IMR-90 (cell line): ENCODE measurements around the gene FTCDNL1. TPM values are rescaled to one million over a fixed set of nuclear protein-coding genes. Genes with fewer than 3 reads are reported as not detected.

Experiments used
- ATAC-seq: fragments of 200-7000 bp; cut with Tn5 transposase; 2 replicates; pipeline ENCODE4 v1.9.1; 2020; ENCODE audit warnings: low read depth, mild to moderate bottlenecking, moderate library complexity
- BruUV-seq: library from RNA; stranded (reverse); fragments of 400-500 nt; replicated peaks from 2 replicates; lab custom pipeline; 2021; lab: Mats Ljungman, UMichigan
- CTCF ChIA-PET: fragments of 300-600 bp; formaldehyde crosslinking; extraction: SDS; loops from one replicate; lab custom pipeline; 2021; ENCODE audit warnings: antibody characterized with exemption; lab: Yijun Ruan, JAX
- POLR2A ChIA-PET: fragments of 300-600 bp; sonication (Branson Sonifier 250); formaldehyde crosslinking; loops from one replicate; lab custom pipeline; 2022; ENCODE audit warnings: antibody characterized with exemption; ENCODE audit not compliant: unreplicated experiment; lab: Charles Lee
- DNase-seq: peaks from one replicate; pipeline ENCODE4 v3.0.0; 2013
- H2AFZ ChIP-seq: replicated peaks from 2 replicates; pipeline ENCODE3; 2013; ENCODE audit warnings: low read length, mild to moderate bottlenecking; ENCODE audit not compliant: poor library complexity
- H2AK5ac ChIP-seq: 2 replicates; pipeline ENCODE4 v1.6.1; 2013; ENCODE audit warnings: low read depth, low read length, inconsistent platforms
- H2AK9ac ChIP-seq: replicated peaks from 2 replicates; pipeline ENCODE3; 2013; ENCODE audit warnings: mild to moderate bottlenecking, low read depth, low read length, moderate library complexity; ENCODE audit not compliant: poor library complexity
- H2BK120ac ChIP-seq: 2 replicates; pipeline ENCODE4 v1.6.1; 2013; ENCODE audit warnings: low read depth, low read length, inconsistent platforms
- H2BK15ac ChIP-seq: 3 replicates; pipeline ENCODE4 v1.6.1; 2013; ENCODE audit warnings: low read depth, low read length, inconsistent platforms
- H2BK20ac ChIP-seq: 2 replicates; pipeline ENCODE4 v1.6.1; 2013; ENCODE audit warnings: low read depth, mild to moderate bottlenecking, inconsistent platforms, low read length, moderate library complexity
- H2BK5ac ChIP-seq: 2 replicates; pipeline ENCODE4 v1.6.1; 2013; ENCODE audit warnings: mild to moderate bottlenecking, low read depth, low read length, inconsistent platforms; ENCODE audit not compliant: poor library complexity, severe bottlenecking
- H3K14ac ChIP-seq: replicated peaks from 2 replicates; pipeline ENCODE4 v1.6.1; 2013; ENCODE audit warnings: low read depth, low read length, inconsistent platforms
- H3K18ac ChIP-seq: 2 replicates; pipeline ENCODE4 v1.6.1; 2013; ENCODE audit warnings: low read depth, low read length, control low read depth
- H3K23ac ChIP-seq: 2 replicates; pipeline ENCODE4 v1.6.1; 2013; ENCODE audit warnings: low read depth, low read length, inconsistent platforms
- H3K27ac ChIP-seq: 2 replicates; pipeline ENCODE4 v1.5.1; 2013; ENCODE audit warnings: mild to moderate bottlenecking, control low read depth, low read length; ENCODE audit not compliant: insufficient read depth
- H3K27me3 ChIP-seq: 2 replicates; pipeline ENCODE4 v1.6.1; 2013; ENCODE audit warnings: low read length; ENCODE audit not compliant: control insufficient read depth, insufficient read depth
- H3K36me3 ChIP-seq: 2 replicates; pipeline ENCODE4 v1.6.1; 2013; ENCODE audit warnings: low read length, mixed read lengths; ENCODE audit not compliant: control insufficient read depth, insufficient read depth
- H3K4ac ChIP-seq: 2 replicates; pipeline ENCODE4 v1.6.1; 2013; ENCODE audit warnings: low read depth, low read length, inconsistent platforms
- H3K4me1 ChIP-seq: 2 replicates; pipeline ENCODE4 v1.6.1; 2013; ENCODE audit warnings: low read length, mixed read lengths; ENCODE audit not compliant: control insufficient read depth, insufficient read depth
- H3K4me2 ChIP-seq: 2 replicates; pipeline ENCODE4 v1.6.1; 2013; ENCODE audit warnings: low read depth, mild to moderate bottlenecking, control low read depth, low read length, moderate library complexity
- H3K4me3 ChIP-seq: 2 replicates; pipeline ENCODE4 v1.5.1; 2013; ENCODE audit warnings: low read depth, mild to moderate bottlenecking, control low read depth, low read length, moderate library complexity; ENCODE audit not compliant: insufficient read depth
- H3K56ac ChIP-seq: 2 replicates; pipeline ENCODE4 v1.6.1; 2013; ENCODE audit warnings: low read length, inconsistent platforms; ENCODE audit not compliant: insufficient read depth; ENCODE audit errors: extremely low read depth
- H3K79me1 ChIP-seq, 2 experiments: 2 replicates each; pipeline ENCODE4 v1.6.1; 2013; ENCODE audit warnings: low read length in 2 of 2, inconsistent platforms in 1 of 2, low read depth in 1 of 2
- H3K9ac ChIP-seq: 2 replicates; pipeline ENCODE4 v1.6.1; 2013; ENCODE audit warnings: low read depth, low read length, control low read depth
- H3K9me1 ChIP-seq: 2 replicates; pipeline ENCODE4 v1.6.1; 2013; ENCODE audit warnings: low read length, inconsistent platforms; ENCODE audit not compliant: insufficient read depth
- H3K9me3 ChIP-seq: 2 replicates; pipeline ENCODE4 v1.6.1; 2013; ENCODE audit warnings: low read length; ENCODE audit not compliant: control insufficient read depth, insufficient read depth
- H4K20me1 ChIP-seq: 2 replicates; pipeline ENCODE4 v1.6.1; 2013; ENCODE audit warnings: low read length, inconsistent platforms; ENCODE audit not compliant: insufficient read depth
- H4K5ac ChIP-seq: 2 replicates; pipeline ENCODE4 v1.6.1; 2013; ENCODE audit warnings: mild to moderate bottlenecking, low read depth, low read length, control low read depth
- H4K8ac ChIP-seq, 2 experiments: 2 replicates each; pipeline ENCODE4 v1.6.1; 2013; ENCODE audit warnings: low read depth in 2 of 2, low read length in 2 of 2, control low read depth in 1 of 2, inconsistent platforms in 1 of 2
- H4K91ac ChIP-seq: 2 replicates; pipeline ENCODE4 v1.6.1; 2013; ENCODE audit warnings: low read depth, low read length, inconsistent platforms; ENCODE audit not compliant: insufficient read depth
- RAD21 ChIP-seq: IDR thresholded peaks from 2 replicates; pipeline ENCODE4 v1.6.1; 2012; ENCODE audit warnings: low read length, improper control_type of control experiment
- RCOR1 ChIP-seq: IDR thresholded peaks from 2 replicates; pipeline ENCODE4 v1.6.1; 2012; ENCODE audit warnings: mild to moderate bottlenecking, low read length, improper control_type of control experiment; ENCODE audit not compliant: insufficient replicate concordance
- RFX5 ChIP-seq: IDR thresholded peaks from 2 replicates; pipeline ENCODE4 v1.8.0; 2012; ENCODE audit warnings: low read depth, mild to moderate bottlenecking, low read length, moderate library complexity
- USF2 ChIP-seq: fragments of 150-350 bp; IDR thresholded peaks from 2 replicates; pipeline ENCODE4 v1.6.1; 2017; ENCODE audit warnings: mild to moderate bottlenecking, antibody characterized with exemption, low read length, low read depth
- WGBS, 2 experiments: methylation state at CpG; one replicate each; pipeline versions ENCODE4 v1.1.5 to v1.1.7; 2013; ENCODE audit warnings: missing lambda C conversion rate in 2 of 2; ENCODE audit not compliant: insufficient read length in 1 of 2; ENCODE audit errors: extremely low coverage in 2 of 2; 5-methylcytosine and 5-hydroxymethylcytosine counted together
- dilution Hi-C: fragments of 300-500 bp; cut with HindIII; formaldehyde crosslinking; loops from one replicate; pipeline ENCODE4 v1.14.3; 2018; ENCODE audit warnings: low sequenced_read_pairs; ENCODE audit not compliant: unreplicated experiment
- in situ Hi-C: fragments of 300-500 bp; cut with MboI; formaldehyde crosslinking; loops from 3 replicates; pipeline ENCODE4 v1.14.3; 2019; ENCODE audit warnings: low sequenced_read_pairs, inconsistent platforms, mixed read lengths
- intact Hi-C: fragments of 100-400 bp; cut with micrococcal nuclease; formaldehyde crosslinking; loops from 2 replicates; pipeline ENCODE4 v1.10.0; 2022
- polyA plus RNA-seq, 3 experiments: library from polyadenylated mRNA; depleted of rRNA; stranded (reverse); fragments of >200 nt; gene quantifications; 2 replicates each; pipeline ENCODE4 v1.2.3, GENCODE V29; 2012; ENCODE audit warnings: low replicate concordance in 1 of 3
- total RNA-seq: library from RNA; depleted of rRNA; stranded (reverse); fragments of >200 nt; gene quantifications from 2 replicates; pipeline ENCODE4 v1.2.3, GENCODE V29; 2012

FTCDNL1 gene
- total and polyA plus RNA-seq, 2 of the 4 experiments (the other 2 are of a cell fraction): 0.18 to 0.21 TPM

GRCh38 chr2:199770716-199771115 is 80.3 kb downstream of the FTCDNL1 start:
- Histone ChIP-seq H3K79me1 (no peaks in the 10 kb centered on the region), H3K9me3 (no peaks in the 10 kb centered on the region), H2BK120ac (no peak overlapping the region), H3K9me1 (no peaks in the 10 kb centered on the region), H3K27ac (no peak overlapping the region), H4K91ac (no peak overlapping the region), H3K27me3 (peaks cover 2% of the 10 kb centered on the region; the same call in 1 of the 2 replicates), H4K20me1 (no peaks in the 10 kb centered on the region), H3K4ac (no peak overlapping the region), H4K5ac (no peak overlapping the region), H2BK20ac (no peak overlapping the region), H2AK9ac (no peak overlapping the region), H2BK15ac (no peak overlapping the region), H3K4me3 (no peak overlapping the region), H3K56ac (no peak overlapping the region), H3K9ac (no peak overlapping the region), H3K14ac (no peak overlapping the region), H3K18ac (no peak overlapping the region), H3K4me1 (no peaks in the 10 kb centered on the region), H2AFZ (no peak overlapping the region), H2AK5ac (no peak overlapping the region), H4K8ac (no peak overlapping the region), H3K36me3 (no peaks in the 10 kb centered on the region), H3K23ac (no peak overlapping the region), H2BK5ac (no peak overlapping the region), H3K4me2 (no peak overlapping the region)
- WGBS, 2 experiments: no CpG with 5 or more reads among the region's 2 CpGs
- intact Hi-C loops (no loop called here), in situ Hi-C loops (no loop called here), dilution Hi-C loops (no loop called here)
- ChIA-PET POLR2A (no interaction called here), CTCF (interaction anchor here (0.6 to 1.1 kb wide), 2 partner anchors 31 to 503 kb away, joined by 4 read pairs; no protein-coding TSS in a partner anchor)
- ATAC-seq (no peak), DNase-seq (no peak)
- TF ChIP-seq USF2 (no peak), RCOR1 (no peak), RFX5 (no peak), RAD21 (no peak)
- BruUV-seq: no TSS peak
